Activated T-cell treated with anti-CD3 and anti-CD28 coated beads, Interleukin-2, amount 50 U/mL, for 48 hours (primary cell): ENCODE measurements around the gene WWP2.

Experiments
- DNase-seq, 2 experiments: peaks; one replicate each; pipeline ENCODE4 v3.0.0-alpha.2; 2020

The WWP2 gene

DNA sequence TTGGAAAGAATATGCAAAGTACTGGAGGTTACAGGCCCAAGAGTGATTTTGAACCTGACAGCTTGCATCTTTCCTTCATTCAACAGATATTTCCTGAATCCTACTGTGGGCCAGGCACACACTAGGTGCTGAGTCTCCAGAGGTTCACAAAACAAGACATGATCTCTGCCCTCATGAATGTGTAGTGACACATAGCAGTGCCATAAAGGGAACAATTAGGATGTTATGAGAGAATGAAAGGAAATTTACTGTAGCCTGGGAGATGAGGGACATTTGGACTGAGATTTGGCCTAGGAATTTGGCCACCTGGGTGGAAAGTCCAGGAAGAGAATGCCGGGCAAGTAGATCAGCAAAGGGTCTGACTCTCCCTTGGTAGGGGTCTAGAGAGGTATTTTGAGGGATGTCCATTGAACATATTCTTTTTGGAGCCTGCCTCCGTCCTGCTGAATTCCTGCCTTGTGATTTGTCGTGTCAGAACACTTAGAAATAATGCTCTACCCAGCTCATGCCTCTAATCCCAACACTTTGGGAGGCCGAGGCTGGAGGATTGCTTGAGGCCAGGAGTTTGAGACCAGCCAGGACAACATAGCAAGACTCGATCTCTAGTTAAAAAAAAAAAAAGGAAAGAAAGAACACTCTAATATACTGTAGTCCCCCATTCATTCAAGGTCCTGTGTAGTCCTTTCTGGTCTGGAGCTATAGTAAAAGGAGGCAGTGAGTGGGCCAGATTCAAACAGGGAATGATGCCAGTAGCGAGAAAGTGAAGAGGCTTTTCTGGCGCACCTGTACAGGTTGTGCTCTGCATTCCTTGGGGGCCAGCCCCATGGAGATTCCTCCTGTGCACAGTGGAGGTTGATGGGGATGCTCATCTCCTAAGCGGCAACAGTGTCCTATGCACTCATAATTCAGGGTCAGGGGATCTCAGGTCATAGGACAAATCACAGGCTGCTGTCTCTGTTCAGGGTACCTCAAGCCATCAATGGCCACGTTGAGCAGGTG lies 98.4 kb downstream of the WWP2 start:
- DNase-seq, result no peak

GRCh38 chr16:69861292-69862030 lies 99.3 kb downstream of the WWP2 start:
- DNase-seq, result no peak

GRCh38 chr16:69863401-69864281 lies 101.5 kb downstream of the WWP2 start:
- DNase-seq, result no peak

DNA sequence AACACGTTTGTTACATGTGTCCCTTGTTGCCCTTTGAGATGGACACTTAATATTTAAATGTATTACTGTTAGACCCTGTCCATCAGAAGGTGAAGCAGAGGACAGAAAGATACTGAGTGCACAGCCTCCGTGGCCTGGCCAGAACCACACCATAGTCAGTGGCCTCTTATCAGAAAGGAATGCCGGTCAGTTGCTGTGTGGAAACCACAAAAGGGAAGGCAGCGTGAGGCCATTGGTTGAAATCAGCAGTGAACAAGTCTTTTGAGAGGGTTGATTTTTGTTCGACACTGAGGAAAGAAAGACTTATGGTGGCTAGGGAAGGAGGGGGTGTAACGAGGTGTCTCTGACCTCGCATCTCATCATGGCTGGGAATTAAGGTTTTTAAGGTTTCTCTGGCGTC lies 103.6 kb downstream of the WWP2 start:
- no peak for DNase-seq

DNA sequence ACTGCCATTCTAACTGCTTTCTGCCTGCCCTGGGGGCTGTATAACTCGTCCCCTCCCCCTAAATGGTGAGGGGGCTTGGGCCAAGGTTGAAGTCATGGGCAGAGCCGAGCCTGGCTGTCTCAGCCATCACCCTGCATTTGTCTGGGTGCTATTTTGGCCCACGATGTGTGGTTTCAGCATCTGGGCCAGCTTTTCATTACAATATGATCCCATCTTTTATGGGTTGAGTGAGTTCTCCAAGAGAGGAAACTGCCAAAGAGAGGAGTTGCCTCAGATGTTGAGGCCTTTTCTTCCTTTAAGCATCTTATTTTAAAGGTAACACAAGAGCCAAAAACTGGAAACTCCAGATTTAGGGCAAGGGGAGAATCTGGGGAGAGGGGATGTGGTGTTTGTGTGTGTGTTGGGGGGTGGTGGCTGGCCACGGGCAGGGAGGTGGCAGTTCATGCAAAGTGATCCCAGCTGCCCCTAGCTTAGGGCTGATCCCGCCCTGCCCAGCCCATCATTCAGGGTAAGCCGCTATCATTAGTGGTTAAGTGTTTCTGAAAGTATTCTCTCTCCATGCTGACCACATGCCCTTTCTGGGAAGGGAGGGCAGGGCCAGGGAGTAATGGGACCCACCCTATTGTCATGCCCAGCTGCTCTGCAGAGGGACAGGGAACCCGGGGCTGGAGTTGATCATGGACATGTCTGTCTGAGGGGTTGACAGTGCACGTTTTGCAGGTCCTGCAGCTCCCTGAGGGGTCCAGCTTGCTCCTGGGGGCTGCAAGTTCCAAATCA lies 105.8 kb downstream of the WWP2 start:
- DNase-seq, result no peak

DNA sequence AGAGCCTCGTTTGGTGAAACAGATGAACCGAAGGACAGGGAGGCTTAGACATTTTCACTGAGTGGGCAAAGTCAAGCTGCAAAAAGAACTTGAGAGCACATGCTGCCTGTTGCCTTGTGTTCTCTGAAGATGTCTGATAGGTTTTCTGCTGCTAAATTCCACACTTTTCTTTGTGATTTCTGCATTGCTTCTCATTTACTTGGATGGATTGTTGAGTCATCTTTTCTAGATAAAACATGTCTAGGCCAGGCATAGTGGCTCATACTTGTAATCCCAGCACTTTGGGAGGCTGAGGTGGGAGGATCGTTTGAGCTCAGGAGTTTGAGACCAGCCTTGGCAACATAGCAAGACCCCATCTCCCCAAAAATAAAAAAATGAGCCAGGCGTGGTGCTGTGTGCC lies 108.6 kb downstream of the WWP2 start:
- no peak for DNase-seq

DNA sequence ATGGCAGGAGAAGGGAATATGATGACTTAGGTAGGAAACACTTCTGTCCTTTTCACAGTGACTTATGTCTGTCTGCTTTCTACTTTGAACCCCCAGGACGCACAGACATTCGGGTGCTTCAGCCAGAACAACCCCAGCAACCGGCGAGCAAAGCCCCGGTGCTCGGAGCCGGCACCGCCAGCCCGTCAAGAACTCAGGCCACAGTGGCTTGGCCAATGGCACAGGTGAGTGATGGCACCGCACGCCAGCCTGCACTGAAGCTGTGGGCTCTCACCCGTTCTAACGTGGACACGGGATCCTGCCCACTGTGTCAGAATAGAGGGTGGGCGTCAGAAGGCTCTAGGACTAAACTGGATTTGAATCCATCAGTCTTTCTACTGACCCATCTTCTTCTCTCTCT lies 109.6 kb downstream of the WWP2 start:
- no peak for DNase-seq

DNA sequence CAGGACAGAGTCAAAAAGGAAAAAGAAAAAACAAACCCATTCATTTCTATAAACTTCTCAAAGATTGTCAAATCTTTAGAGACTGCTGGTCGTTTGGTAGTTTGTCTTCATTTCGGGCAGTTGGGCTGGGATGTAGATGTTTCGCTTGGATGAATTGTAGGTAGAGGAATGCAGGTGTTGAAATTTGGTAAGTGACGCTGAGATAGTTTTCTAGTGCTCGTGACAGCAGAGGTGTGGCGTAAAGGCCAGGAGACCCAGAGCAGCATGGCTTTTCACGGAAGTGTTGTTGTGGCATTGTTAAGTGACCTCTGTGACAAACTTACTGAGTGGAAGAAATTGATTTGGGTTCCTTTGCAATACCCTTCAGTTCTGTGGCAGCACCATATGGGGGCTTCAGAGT lies 110.8 kb downstream of the WWP2 start:
- DNase-seq, result no peak

GRCh38 chr16:69873783-69874182 lies 111.7 kb downstream of the WWP2 start:
- no peak for DNase-seq

GRCh38 chr16:69874271-69874670 lies 112.1 kb downstream of the WWP2 start:
- DNase-seq, result no peak

GRCh38 chr16:69880640-69881133 lies 118.6 kb downstream of the WWP2 start:
- DNase-seq, result no peak

DNA sequence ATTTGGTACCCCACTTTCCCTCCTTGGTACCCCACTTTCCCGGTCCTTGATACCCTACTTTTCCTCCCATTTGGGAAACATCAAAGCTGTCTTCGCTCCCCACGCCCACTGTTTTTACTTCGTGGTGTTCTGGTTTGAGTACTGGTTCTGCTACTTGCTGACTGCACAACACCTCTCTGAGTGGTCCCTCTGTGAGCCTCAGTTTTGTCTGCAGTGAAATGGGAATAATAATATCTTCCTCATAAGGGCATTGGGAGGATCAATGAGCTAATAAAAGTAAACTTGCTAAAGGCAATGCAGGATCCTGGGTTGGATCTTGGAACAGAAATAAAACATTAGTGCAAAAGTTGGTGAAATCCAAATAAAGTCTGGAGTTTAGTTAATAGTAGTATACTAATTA lies 119.0 kb downstream of the WWP2 start:
- DNase-seq, result no peak

GRCh38 chr16:69883744-69884143 lies 121.6 kb downstream of the WWP2 start:
- DNase-seq, result no peak

GRCh38 chr16:69885722-69886121 lies 123.6 kb downstream of the WWP2 start:
- no peak for DNase-seq

DNA sequence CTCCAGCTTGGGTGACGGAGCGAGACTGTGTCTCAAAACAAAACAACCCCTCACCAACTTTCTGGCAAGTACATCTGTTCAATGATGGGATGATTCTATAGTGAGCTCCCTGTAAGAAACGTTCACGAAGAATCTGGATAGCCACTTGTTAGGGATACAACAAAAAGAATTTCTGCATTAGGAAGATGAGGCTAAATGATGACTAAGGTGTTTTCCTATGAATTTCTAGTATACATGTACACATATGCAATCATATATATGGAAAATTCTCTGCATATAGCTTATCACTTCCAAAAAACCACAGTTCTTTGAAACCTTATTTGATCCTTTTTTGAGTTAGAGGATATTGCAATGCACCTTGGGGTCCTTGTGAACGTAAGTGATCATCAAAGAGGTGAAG lies 124.6 kb downstream of the WWP2 start:
- DNase-seq, result no peak

DNA sequence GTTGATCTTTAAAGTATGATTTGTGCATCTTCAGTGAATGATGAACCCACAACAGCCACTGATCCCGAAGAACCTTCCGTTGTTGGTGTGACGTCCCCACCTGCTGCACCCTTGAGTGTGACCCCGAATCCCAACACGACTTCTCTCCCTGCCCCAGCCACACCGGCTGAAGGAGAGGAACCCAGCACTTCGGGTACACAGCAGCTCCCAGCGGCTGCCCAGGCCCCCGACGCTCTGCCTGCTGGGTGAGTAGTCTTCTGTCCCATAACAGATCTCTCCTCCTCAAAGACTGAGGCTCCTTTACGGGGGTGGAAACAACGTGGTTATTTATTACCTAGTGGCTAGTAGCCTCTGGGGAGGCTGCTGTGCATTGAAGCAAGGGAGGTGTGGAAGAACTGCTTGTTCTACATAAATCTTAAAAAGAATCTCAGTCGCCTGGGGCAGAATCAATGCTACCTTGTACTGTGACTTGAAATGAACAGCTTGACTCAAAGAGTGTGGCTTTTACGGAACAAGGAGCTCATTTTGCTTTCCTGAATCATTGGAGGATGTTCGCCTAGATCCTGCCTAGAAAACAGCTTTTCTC lies 126.0 kb downstream of the WWP2 start:
- no peak for DNase-seq

DNA sequence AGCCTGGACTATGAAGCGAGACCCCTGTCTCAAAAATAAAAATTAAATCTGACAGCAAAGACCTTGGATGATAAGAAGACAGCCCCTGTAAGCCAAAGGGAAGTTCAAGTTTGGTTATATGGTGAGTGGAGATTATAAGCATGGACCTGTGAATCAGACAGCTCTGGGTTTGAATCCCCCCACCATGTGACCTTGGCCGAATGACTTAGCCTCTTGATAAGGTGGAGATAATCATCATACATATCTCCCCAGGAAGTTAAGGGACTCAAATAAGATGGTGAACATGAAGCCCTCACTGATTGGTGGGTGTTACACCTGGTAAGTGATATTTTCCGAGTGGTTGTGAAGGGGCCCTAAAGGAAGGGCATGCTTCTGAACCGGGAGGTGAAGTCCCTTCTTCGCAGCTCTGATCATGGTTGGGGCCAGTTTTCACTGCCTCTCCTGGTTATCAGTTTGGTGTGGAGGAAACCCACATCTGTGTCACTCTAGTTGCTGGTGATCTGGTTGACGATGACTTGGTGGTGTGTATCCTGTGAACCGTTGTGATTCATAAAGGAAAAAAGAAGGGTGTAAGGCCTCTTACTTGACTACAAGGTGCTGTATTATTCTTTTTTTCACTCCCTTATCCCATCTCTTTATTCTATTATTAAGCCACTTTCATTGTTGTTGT lies 127.3 kb downstream of the WWP2 start:
- DNase-seq, result peak; percentile 22 to 30

DNA sequence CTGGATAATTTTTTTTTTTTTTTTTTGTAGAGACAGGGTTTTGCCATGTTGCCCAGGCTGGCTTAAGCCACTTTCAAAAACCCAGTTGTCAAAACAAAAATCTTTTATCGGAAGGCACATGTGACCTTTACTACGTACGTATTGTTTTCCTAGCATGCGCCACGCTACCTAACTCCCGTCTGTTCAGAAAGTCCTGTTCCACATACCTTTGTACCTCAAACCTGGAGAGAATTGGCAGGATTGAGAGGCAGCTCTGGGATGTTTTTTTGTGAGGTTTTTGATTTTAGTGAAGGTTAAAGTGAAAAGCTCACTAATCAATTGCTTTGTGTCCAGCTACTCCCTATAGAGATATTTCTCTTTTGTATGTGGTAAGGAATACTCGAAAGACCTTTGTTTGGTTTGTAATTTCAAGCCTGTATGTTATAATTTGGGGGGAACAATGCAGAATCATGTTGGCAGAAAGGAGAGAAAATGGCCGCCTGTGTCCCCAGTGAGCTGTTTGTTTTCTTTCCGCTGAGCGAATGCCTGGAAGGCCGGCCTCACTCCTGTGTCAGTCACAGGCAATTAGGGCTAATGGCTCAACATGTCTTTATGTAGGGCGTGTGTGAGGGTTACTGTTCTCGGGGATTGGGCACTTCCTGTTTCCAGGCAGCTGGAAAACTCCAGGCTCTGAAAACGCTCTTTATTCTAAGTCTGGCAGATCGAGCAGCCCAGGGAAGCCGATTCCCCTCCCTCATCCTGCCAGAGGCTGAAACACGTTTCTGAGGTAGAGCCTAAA lies 128.2 kb downstream of the WWP2 start:
- no peak for DNase-seq

- no peak for DNase-seq
Measured at GRCh38 chr16:69890892-69891282, 128.8 kb downstream of the WWP2 start.

DNA sequence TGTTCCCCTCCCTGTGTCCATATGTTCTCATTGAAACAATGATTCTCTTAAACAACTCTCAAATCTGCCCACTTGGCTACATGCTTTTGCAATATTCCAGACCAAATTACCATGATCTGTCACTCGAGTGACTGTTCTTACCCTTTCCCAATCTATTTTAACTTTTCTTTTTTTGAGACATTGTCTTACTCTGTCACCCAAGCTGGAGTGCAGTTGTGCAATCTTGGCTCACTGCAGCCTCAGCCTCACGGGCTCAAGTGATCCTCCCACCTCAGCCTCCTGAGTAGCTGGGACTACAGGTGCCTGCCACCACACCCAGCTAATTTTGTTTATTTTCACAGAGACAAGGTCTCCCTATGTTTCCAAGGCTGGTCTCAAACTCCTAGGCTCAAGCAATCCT lies 130.2 kb downstream of the WWP2 start:
- no peak for DNase-seq
